Measurements from ENCODE around the gene FN3KRP.

FN3KRP gene

DNA sequence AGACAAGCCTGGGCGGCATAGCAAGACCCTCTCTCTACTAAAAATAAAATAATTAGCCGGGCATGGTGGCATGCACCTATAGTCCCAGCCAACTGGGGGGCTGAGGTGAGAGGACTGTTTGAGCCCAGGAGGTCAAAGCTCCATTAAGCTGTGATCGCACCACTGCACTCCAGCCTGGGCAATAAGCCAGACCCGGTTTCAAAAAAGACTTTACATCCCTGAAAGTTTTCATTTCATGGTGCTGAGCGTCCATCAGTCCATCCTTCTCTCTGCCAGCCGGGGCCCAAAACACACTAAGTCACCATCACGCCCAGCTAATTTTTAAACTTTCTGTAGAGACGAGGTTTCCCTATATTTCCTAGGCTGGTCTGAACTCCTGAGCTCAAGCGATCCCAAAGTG, 28.6 kb upstream of the FN3KRP start:
- no peak for FAIRE-seq

GRCh38 chr17:82689077-82689476, 27.4 kb upstream of the FN3KRP start:
- no peak for FAIRE-seq

- FAIRE-seq, result no peak
Observed at GRCh38 chr17:82690786-82691489, 25.6 kb upstream of the FN3KRP start.

- FAIRE-seq, result no peak
Observed at GRCh38 chr17:82691714-82692113, 24.8 kb upstream of the FN3KRP start.

DNA sequence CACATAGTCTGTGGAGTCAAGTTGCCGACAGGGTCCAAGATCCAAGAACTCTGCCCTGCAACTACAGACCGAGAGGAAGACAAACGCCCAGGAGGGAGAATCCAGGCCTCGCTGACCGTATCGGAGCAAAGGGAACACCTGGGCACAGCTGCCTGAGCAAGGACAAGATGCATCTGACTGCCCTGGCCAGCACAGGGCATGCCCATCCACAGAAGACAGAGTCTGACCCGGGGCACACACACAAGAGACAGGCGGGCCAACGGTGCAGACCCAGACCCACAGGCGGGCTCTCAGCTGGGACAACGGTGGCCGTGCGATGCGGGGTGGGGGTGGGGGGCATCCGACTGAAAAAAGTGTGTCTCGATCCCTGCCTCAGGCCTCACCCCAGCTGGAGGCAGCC, 24.2 kb upstream of the FN3KRP start:
- no peak for FAIRE-seq

- FAIRE-seq, result no peak
Observed at GRCh38 chr17:82693168-82693867, 23.2 kb upstream of the FN3KRP start.

- FAIRE-seq, result no peak
Observed at GRCh38 chr17:82694647-82695046, 21.9 kb upstream of the FN3KRP start.

GRCh38 chr17:82696259-82696658, 20.2 kb upstream of the FN3KRP start:
- FAIRE-seq, result no peak

- FAIRE-seq, result no peak
Observed at GRCh38 chr17:82696916-82697807, 19.3 kb upstream of the FN3KRP start.

DNA sequence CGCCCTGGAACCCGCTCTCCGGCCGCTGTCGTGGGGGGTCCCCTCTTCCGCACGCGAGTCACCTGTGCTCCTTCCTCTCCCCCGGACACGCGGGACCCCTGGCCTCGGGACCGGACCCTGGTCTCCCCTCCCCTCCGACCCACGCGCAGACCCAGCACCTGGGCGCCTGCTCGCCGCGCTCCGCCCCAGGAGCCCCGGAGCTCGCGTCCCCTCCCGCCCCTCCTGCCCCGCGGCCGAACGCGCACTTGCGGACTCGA, 18.8 kb upstream of the FN3KRP start:
- no peak for FAIRE-seq

GRCh38 chr17:82698065-82698973, 18.2 kb upstream of the FN3KRP start, which contains the start of gene RAB40B:
Gene RAB40B (minus strand): TSS chr17:82698698. CDS start chr17:82698596, 102 bp downstream.
- no peak for FAIRE-seq

DNA sequence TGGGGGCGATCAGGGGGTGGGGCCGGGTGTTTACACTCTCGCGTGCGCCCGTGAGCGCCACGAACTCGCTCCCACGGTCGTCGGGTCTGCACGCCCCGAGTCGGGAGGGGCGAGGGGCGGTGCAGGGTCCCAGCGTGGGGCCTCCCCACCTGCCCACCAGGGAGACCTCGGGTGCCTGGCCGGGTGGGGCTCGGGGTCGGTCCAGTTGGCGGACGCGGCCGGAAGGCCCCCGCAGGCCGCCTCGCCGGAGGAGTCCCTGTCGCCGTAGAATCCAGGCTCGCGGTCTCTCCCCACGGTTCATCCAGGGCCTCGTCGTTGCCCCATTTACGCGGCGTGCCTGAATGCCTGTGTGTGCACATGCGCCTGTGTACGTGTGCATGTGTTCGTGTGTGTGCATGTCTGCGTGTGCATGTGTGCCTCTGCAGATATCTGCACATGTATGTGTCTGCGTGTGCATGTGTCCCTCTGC, 17.5 kb upstream of the FN3KRP start:
- no peak for FAIRE-seq

- FAIRE-seq, result no peak
Observed at GRCh38 chr17:82699551-82699950, 17.0 kb upstream of the FN3KRP start.

- FAIRE-seq, result no peak
Observed at GRCh38 chr17:82702231-82702927, 14.1 kb upstream of the FN3KRP start.

GRCh38 chr17:82703036-82703745, 13.3 kb upstream of the FN3KRP start:
- no peak for FAIRE-seq

DNA sequence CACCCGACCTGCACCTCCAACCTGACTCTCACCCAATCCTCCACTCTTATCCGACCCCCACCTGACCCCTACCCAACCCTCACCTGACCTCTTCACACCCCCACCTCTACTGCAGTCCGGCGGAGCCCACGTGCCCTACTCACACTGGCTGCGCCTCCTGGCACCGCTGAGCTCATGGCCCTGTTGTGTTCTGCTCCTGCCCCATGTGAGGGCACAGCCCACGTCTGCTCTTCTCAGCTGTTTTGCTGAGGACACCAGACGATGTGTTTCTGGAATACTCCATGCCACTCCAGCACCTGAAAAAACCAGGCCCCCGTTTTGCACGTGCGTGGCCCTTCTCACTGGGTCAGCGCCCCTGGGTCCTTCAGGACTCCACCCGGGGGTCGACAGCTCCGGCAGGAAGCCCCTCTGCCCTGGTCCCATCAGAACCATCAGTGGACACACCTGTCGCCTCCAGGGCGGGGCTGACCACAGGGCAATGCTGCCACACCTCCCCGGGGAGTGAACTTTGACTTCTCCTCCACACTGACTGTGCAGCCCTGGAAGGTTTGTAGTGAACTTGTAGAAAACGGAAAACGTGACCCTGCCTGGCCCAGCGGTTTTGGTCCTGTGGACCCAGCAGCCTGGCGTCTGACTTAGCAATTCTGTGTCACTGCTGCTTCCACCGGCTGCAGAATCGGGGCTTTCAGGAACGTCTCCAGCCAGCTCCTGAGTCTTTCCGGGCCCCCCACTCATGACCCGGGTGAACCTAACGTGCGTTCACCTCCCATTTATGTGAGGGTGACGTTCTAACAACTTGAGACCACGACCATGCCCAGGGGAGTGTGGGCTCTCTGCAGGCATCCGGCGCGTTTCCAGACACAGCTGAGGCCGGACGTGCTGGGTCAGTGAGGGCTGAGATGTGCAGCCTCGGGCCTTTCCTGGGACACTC, 12.3 kb upstream of the FN3KRP start:
- FAIRE-seq, result no peak

GRCh38 chr17:82704886-82705285, 11.6 kb upstream of the FN3KRP start:
- no peak for FAIRE-seq

GRCh38 chr17:82705756-82706155, 10.8 kb upstream of the FN3KRP start:
- FAIRE-seq, result no peak

DNA sequence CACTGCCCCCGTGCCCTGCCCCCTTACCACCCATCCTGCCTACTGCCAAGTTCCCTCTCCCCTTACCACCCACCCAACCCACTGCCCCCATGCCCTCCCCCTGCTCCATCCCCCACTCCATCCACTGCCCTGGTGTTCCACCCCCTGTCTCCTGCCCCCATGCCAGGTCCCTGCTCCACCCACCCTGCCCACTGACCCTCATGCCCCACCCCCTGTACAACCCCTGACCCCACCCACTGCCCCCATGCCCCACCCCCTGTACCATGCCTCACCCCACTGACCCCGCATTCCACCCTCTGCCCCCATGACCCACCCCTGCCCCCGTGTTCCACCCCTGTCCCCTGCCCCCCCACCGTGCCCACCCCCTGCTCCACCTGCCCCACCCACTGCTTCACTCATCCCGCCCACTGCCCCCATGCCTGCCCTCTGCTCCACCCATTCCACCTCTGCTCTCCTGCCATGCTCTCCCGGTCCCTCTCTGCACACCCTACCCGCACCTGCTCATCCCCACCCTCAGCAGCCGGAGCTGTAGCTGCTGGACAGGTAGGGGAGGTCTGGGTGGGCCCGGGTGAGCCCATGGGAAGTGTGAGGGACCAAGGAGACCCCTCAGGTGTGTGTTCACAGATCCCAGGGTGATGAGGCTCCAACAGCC, 7.4 kb upstream of the FN3KRP start:
- FAIRE-seq, result no peak
